NCI-H526 (cell line): ENCODE data around the gene ITGAL.

Source experiments
- DNase-seq, 2 experiments: peaks; one replicate each; lab custom pipeline; 2025; lab: John Stamatoyannopoulos, UW

ITGAL gene

GRCh38 chr16:30541502-30542329, 69.2 kb downstream of the ITGAL start:
- no peak for DNase-seq

GRCh38 chr16:30543067-30543466, 70.5 kb downstream of the ITGAL start:
- no peak for DNase-seq

GRCh38 chr16:30546115-30546514, 73.6 kb downstream of the ITGAL start:
- no peak for DNase-seq

GRCh38 chr16:30548416-30549253, 76.1 kb downstream of the ITGAL start:
- DNase-seq, result no peak

GRCh38 chr16:30551781-30552180, 79.2 kb downstream of the ITGAL start:
- DNase-seq, result no peak

DNA sequence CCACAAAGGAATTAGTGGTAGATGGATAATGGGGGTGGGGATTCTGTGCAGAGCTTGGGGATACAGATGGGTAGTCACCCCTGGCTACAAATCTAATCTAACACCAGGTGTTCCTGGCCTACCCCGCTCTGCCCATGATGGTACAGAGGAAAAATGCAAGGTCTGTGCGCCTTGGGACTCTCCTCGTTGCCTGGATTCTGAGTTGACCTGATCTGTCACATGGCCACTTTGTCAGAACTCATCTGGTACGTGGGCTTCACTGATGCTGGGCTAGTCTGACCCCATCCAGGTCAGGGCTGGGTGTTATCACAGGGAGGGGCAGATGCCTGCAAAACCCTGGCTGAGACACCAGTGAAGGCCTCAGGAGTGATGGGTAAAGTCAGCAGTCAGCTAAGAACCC, 80.4 kb downstream of the ITGAL start:
- no peak for DNase-seq

GRCh38 chr16:30553393-30553899, 80.9 kb downstream of the ITGAL start:
- DNase-seq, result no peak

DNA sequence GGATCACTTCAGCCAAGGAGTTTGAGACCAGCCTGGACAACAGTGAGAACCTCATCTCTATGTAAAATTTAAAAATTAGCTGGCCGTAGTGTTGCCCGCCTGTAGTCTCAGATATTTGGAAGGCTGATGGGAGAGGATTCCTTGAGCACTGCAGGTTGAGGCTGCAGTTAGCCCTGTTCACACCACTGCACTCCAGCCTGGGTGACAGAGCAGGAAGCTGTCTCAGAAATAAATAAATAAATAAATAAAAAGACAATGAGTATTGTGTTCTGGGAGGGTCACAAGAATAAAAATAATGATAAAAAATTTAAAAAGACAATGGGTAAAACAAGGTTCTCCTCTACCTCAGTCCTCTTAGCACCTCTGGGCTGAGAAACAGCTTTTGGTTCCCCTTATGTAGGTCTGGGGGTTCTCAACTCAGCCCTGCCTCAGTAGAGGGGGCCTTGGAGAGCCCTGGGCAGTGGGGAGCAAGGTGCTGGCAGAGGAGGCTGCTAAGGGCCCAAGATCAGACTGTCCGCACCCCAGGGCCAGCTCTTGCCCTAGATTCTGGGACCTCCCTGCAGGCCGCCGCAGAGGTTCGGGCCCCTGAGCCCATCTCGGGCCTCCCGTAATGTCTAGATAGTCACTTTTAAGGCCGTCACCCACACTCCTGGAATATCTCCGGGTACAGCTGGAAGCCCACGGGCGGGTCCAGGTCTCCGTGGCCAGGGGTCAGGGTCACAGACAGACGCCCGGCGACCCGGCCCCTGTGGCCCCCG, 82.2 kb downstream of the ITGAL start:
- no peak for DNase-seq

DNA sequence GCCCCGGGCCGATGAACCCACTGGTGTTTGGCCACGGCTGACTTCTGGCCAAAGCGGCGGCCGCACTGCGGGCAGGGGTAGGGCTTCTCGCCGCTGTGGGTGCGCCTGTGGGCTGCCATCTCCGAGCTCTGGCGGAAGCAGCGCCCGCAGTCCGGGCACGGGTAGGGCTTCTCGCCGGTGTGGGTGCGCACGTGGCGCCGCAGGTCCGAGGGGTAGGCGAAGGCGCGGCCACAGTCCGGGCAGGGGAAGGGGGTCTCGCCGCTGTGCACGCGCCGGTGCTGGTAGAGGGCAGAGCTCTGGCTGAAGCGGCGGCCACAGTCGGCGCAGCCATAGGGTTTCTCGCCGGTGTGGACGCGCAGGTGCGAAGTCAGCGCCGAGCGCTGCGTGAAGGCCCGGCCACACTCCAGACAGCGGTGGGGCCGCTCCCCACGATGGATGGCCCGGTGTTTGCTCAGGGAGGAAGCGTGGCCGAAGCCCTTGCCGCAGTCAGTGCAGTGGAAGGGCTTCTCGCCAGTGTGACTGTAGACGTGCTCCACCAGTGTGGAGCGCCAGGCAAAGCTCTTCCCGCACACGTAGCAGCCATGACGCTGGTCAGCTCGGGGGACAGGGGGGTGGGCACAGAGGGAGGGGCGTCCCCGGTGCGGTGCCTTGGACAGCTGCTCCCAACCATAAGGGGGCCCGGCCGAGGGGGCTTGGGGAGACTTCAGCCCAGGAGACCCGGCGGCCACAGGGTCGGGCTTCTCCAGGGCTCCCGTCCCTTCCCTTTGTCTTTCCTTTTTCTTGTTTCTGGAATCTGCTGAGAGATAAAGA, 83.0 kb downstream of the ITGAL start:
- DNase-seq, result no peak

GRCh38 chr16:30556125-30556473, 83.6 kb downstream of the ITGAL start:
- DNase-seq, result peak in 1 of 2 experiments; percentile 15

DNA sequence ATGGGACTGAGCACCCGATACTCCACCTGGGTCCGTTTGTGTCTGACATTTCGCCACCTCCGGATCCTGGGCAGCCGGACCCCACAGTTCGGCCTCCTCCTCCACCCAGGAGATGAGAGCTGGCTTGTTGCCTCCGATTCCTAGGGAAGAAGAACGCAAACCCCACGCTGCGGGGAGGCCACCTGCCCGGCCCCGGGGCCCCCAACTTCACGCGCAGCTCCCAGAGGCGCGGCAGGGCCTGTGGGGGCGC, 85.1 kb downstream of the ITGAL start:
- peak in 1 of 2 experiments; percentile 47 for DNase-seq

- DNase-seq, result peak; percentile 91 to 98
These were observed 85.6 kb downstream of the ITGAL start, which contains the start of gene ZNF764 for GRCh38 chr16:30557957-30558788. Gene ZNF764 (minus strand): TSS chr16:30558374. CDS start chr16:30558182, 192 bp downstream.

DNA sequence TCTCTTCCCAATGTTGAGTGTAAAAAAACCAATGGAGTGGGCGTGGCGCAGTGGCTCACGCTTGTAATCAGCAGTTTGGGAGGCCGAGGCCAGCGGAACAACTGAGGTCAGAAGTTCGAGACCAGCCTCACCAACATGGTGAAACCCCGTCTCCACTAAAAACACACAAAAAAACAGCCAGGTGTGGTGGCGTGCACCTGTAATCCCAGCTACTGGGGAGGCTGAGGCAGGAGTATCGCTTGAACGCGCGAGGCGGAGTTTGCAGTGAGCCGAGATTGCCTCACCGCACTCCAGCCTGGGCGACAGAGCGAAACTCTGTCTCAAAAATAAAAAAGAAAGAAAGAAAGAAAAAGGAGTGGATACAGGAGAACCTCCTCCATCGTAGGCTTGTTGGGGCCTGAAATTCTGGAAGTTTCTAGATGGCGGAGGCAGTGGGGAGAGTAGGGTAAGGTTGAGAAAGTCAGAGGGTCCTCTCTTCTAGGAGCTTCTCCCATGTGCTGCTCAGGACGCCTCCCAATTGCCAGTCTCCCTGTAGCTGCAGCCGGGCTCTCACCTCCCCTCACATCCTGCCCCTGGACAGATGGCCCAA, 86.3 kb downstream of the ITGAL start:
- no peak for DNase-seq

DNA sequence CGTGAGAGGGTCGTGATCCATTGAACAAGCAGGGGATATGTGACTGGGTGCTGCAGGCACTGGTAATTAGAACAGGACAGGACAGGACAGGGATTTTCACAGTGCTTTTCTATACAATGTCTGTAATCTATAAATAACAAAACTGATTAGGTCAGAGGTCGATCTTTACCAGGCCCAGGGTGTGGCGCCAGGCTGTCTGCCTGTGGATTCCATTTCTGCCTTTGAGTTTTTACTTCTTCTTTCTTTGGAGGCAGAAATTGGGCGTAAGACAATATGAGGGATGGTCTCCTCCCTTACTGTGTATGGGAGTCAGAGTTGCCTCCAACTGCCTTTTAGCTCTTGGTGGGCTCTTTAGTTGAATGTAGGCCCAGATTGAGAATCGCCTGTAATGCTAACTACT, 87.1 kb downstream of the ITGAL start:
- no peak for DNase-seq

DNA sequence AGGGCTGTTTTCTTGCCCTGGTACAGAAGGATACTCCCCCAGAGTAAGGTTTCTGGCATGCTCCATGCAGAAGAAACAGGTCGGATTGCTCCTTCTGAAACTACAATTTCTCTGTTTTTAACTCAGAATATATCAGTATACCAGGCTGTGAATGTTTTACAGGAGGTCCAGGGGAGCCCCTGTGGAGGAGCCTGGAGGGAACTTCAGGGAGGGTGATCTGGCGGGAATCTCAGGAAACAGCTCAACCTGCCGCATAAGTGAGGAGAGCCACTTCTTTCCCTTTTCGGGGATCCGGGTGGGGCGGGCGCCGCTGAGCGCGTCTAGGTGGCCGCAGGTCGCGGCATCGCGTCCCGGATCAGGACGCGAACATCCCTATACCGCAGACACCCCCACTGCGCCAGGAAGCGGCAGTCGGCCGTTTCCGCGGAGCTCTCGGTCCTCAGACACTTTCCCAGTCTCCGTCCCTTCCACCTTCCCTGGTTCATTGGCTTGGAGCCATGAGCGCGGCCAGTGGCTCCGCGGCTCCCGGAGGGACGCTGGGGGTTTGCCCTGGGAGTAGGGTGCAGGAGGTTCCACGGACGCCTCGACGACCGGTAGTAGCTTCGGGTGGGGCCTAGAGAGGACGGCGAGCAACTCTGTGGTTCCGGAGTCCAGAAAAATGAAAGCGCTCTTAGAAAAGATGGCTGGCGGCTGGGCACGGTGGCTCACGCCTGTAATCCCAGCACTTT, 88.7 kb downstream of the ITGAL start:
- DNase-seq, result no peak

DNA sequence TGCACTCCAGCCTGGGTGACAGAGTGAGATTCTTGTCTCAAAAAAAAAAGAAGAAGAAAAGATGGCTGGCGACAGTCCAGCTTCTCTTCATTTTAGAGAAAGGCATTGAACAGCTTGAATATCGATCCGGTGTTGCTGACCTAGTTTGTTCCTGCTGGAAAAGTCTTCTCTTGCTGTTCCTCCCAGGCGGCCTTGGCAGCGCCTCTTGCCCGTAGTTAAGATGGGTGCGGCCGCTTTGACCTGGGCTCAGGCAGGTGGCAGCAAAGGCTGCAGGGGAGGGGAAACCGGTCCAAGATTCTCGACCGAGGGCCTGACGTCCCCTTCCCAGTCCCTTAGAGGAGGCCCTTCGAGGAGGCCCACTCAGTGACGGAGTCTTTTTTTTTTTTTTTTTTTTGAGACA, 89.5 kb downstream of the ITGAL start:
- no peak for DNase-seq

GRCh38 chr16:30565526-30565925, 93.0 kb downstream of the ITGAL start:
- DNase-seq, result no peak

GRCh38 chr16:30565984-30566383, 93.4 kb downstream of the ITGAL start:
- DNase-seq, result peak in 1 of 2 experiments; percentile 27

DNA sequence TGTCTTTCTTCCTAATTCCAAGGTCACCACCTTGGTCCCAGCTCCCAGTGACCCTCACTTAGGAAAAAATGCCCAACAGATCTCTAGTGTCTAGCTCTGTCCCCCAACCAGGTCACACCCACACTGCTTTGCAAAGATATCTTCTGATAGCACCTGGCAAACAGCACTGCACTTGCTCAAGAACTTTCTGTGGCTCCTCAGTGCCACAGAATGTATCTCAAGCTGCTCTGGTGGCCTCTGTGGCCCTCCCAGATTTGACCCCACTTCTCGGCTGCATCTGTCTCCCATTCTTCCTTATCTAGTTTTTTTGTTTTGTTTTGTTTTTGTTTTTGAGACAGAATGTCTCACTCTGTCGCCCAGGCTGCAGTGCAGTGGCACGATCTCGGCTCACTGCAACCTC, 94.0 kb downstream of the ITGAL start:
- DNase-seq, result no peak
